HG02588 (cell line): ENCODE measurements around the gene AFAP1.

ENCODE experiments used
- ATAC-seq: cut with Tn5 transposase; IDR thresholded peaks from one replicate; pipeline ENCODE4 v1.9.1; 2021; ENCODE audit warnings: mild to moderate bottlenecking, moderate library complexity; ENCODE audit not compliant: unreplicated experiment

AFAP1 gene

DNA sequence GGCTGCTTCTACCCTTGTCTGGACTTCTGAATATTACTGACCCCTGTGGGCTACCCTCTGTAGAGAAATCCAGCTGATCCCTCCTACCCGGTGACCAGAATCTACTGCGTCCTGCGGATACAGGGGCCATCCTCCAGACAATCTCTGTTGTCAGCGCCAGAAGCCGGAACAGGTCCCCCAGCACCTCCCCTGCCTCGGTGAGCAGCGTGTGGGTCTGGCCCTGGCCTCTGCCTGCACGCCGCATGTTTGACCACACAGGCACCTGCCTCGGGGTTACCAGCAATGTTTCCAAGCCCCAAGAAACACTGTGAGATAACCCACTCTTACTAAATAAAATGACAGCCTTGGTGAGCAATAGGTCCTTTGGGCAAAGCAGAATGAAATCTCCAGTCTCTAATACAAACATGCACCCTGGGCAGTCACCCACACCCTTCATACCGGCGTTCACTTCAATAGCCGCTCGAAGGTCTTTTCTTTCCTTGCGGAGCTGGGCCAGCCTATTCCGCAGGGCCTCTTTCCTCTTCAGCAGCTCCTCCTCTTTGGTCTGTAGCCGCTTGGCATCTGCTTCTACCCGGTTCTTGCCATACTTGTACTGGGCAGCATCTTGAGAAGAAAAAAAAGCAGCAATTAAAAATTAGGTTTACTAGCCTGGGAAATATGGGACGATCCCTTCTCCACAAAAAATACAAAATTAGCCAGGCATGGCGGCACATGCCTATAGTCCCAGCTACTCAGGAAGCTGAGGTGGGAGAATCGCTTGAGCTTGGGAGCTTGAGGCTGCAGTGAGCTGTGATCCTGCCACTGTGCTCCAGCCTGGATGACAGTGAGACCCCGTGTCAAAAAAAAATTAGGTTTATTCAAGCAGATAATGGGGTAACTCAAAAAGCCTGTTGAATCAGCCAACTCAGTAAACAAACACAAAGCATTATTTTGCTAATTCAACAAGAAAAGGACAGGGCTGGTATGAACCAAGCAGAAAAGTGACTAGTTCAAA, 165.1 kb downstream of the AFAP1 start:
- ATAC-seq = no peak

DNA sequence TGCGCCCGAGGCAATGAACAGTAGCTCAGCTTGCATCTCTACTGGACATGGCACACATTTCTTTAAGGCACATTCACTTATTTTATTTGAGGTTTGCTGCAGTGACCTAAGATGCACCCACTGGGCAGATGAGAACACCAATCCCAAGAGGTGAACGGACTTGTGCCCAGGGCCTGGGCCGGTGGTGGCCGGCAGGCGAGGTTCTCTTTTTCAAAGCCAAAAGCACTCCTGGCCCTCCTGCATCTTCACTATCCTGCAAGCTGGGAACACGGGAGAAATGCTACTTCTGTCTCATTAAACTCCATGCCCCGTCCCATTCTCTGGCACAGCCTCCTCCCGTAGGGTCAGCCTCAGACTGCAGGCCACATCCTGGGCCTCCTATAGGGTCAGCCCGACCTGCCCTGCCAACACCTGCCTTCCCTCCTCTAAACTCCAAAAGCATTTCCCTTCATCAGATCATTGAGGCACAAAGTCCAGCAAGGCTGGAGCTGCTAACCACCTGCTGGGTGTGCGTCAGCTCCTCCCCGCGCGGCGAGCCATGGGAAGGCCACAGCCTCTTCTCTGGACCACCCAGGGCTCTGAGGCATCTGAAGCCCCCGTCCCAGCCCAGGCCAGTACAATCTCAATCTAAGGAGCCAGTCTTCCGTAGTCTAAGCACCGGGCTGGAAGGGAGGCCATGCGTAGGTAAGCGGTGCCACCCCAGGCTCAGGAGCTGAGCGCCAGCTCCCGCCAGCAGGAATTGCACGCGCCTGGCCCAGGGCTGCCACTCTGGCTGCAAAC, 166.1 kb downstream of the AFAP1 start:
- no peak for ATAC-seq

DNA sequence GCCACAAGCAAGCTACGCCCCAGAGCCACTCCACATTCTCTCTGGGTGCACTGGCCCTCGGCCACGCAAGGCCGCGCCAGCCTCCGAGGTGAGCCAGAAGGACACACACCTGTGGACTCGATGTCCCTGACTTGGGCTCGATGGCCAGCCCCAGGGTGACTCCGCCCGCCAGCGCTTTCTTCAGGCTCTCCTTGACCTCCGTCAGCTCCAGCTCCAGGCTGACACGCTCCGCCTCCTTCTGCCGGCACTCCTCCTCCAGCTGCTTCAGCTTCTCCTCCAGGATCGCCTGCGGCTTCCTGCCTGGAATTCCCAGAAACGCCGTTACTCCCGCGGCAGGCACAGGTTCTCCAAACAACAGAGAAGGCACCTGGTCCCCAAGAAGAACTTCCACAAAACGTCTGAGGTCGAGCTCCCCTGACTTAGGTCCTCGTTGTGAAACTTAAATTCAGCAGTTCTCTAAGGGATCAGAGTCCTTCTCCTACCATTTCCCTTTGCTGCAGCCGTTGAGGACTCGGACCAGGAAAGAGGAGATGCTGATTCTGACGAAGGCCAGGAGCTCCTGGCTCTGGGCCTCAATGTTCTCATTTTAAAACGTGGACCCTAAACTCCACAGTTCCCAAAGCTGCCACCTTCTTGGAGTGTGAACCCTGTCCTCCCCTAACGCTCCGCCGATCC, 166.8 kb downstream of the AFAP1 start:
- ATAC-seq = no peak

DNA sequence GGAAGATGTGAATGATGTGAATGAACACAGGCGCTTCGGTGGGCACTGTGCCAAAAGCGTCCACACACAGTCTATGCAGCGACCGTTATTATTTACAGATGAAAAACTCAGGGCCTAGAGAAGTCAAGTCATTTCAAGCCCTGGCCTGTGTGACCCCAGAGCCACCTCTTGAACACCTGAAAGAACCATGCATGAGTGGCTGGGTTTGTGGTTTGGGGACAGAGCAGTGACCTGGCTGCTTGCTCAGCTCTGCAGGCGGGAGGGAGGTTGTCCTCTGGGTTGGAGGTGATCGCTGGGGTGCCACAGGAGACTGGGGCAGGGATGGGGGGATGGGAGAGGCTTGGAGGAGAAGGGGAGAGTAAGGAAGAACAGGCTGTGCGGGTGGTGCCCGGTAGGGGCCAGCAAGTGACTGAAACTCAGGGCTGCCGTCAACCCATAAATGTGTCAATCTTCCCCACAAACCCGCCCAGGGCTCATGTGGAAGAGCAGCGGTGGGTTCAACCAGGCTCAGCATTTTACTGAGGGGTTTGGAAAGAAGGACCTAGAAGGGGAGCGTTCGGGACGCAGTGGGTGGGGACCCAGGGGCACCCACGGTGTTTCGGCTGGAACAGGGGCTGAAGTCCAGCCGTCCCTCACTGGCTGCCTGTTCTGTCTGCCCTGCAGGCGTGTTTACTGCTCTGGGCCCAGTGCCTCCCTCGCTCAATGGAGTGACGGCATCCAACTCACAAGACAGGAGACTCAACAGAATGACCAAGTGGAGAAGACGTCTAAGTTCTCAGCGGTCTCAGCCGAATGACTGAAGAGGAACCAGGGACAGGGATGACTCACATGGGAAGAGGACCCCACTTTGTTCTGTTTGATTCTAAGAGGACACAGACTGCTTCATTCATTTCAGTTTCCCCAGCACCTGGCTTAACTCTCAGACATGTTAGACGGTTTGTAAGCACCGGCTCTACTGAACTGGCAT, 167.8 kb downstream of the AFAP1 start:
- peak; percentile 89 for ATAC-seq

DNA sequence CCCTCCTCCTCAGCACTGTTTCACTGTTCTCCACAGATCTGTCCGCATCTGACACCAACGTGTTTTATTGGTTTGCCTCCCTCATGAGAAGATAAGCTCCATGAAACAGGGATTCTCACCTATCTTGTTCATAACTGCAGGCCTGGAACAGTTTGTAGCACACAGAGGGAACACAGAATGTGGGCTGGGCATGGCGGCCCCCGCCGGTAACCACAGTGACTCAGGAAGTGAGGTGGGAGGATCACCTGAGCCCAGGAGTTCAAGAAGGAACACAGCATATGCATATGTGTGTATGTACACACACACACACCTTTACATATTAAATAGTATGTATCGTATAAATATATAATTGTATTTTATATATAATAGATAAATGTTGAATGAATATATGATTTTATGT, 168.6 kb downstream of the AFAP1 start:
- ATAC-seq = no peak

DNA sequence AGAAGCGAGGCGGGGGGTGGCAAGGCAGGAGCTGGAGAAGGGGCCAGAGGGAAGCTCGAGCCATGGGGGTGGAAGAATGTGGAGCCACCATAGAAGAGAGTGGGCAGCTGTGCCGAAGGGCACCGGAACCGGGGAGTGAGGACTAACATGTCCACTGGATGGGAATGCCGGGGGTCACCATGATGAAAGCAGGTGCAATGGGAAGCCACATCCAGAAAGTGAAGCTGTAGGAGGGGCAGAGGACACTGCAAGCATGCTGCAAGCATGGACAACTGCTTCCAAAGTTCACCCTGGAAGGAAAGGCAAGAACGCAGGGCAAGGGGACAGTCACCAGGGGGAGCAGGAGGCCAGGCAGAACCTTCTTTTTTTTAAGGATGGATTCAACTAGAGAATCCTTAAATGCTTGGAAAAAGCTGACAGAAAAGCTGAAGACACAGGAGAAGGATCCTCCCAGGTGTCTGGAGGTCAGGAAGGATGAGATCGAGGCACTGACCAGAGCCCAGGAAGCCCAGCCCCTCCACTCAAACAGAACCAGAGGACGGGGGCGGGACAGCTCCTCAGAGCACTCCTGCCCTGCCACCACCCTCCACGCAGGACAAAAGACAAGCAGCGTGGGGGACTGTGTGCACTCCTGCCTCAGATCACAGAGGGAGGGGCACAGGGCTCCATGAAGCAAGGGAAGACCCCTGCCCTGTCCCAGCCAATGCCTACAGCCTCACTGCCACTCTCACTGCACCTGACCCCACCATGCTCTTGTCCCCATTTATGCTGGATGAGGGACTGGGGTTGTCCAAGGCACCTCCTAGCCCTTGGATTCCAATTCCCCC, 169.2 kb downstream of the AFAP1 start:
- no peak for ATAC-seq

DNA sequence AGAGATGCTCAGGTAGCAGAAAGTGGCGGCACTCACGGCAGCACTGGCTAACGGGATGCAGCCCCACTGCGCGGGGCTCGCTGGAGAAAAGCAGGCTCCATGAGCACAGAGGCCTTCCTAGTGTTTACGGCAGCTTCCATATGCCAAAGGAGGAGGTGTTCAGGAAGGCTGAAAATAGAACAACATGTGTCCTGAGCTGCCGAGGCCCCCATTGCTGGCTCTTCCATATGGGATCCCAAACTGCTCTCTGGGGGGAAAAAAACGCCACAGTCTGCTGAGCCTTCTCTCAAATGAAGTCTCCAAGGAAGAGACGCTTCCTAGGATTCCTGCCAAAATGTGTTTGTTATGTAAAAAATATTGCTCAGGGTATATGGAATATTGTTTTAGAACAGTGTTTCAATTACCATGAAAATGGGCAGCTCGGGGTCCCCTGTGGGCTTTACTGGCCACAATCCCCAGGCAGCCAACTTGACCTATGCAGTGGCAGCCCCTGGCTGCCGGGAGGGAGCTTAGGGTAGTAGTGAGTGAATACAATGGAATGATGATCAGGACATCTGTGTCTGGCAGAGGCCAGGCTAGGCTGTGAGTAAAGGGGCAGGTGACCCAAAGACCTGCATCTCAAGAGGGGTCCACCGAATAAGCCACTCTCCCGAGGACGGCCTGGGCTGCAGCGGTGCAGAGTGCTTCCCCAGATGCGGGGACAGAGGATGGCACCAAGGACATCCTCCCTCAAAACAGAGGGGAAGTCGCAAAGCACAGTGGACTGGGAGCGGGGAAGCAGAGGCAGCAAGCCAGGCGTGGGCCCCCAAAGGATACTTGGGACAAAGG, 170.1 kb downstream of the AFAP1 start:
- ATAC-seq = no peak

DNA sequence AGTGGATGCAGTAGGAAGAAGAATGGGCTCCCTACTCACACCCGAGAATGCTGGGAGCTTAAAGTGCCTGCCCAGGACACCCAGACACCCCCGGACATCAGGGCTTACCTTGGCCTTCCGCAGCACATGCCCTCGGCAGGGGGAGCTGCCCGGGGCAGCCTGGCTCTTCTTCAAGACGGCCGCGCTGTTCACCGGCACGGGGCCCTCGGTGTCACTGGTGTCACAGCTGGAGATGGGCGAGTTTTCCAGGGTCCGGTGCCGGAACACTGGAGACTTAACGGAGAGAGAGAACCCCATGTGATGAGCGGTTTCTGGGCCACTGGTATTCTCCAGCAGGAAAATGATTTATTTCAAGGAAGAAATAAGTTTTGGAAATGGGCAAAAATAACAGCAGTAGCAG, 170.9 kb downstream of the AFAP1 start:
- no peak for ATAC-seq

DNA sequence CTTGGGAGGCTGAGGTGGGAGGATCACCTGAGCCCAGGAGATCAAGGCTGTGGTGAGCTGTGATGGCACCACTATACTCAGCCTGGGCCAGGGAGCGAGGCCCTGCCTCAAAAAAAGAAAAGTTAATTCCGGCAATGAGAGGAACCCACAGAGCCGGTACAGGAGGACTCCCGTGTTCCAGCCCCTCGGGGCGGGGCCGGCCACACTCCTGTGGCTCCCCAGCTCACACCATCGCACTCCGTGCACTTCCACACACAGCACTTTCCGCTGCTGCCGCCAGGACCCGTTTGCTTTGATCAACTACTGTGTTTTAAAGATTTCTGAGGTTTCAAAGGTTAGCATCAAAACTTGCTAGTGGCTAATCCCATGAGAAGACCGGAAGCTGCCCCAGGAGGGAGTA, 171.7 kb downstream of the AFAP1 start:
- no peak for ATAC-seq

DNA sequence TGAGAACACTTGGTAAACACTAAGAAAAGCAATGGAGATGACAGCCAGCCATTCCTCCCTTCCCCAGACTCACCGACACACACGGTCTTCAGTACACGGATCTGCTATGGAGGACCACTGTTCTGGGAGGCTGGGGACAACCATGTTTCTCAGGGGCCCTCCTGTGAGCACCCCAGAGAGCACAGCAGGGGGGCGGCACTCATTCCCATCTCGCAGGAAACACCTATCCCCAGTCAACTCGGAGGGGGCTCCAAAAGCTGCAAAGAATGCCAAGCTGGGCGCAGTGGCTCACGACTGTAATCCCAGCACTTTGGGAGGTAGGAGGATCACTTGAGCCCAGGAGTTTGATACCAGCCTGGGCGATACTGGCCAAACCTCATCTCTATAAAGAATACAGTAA, 172.1 kb downstream of the AFAP1 start:
- no peak for ATAC-seq

DNA sequence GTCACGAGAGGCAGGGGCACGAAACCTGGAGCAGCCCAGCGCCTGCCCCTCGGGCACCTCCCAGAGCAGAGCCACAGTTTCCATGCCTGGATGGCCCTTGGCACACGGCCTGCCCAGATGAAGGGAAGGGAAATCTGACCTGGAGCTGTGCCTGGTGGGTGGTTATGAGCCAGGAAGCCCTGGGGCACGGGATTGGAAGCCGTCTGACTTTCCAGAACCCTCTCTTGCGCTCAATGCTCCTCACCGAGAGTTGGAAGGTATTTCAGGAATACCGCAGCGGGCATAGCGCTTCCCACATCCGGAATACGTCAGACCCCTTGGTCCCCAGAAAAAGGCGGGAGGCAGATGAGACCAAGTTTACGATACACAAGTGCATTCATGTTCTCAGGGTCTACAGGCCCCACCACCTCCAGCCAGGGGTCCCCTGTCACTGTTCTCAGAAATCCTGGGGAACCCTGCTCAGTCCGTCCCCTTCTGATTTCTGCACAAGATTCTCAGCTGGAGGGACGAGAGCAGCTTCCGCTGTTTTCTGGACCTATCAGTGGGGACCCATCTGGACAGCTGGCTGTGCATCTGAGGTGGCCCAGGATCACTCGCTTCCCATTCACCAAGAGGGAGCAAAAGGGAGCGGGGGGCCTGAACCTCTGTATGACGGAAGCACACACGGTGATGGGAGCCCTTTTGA, 172.9 kb downstream of the AFAP1 start:
- no peak for ATAC-seq

DNA sequence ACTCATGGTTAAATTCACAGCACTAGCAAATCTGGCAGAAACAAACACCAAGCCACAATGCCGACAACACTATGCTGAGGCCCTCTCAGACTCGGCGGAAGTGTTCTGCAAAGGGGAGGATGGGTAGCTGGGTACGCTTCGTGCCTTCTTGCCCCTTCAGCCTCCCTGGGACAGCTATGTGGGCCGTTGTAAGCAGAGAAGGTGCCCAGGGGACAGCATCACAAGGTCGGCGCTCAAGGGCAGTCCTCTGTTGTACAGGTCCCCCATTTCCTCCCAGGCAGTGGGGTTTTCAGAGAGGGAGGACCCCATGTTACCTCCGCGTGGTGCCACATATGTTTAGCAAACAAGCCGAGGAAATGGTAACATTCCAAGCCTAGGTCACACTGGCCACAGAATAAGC, 173.6 kb downstream of the AFAP1 start:
- ATAC-seq = no peak

DNA sequence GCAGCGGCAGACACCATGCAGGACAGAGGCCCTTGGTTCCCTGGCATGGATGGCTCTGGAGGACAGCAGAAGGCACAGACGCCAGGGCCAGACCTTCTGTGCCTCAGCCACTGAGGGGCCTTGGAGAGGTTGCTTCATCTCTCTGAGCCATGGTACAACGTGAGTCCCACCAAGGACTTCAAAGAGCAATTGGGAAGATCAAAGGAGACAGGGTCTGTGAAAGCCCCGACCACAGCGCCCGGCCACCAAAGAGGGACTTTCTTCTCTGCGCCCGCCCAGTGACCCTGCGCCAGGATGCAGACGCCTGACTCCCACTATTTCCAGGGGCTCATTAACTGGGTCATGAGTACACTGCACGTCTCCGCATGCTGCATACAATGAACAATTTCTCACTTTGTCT, 174.0 kb downstream of the AFAP1 start:
- ATAC-seq = no peak

DNA sequence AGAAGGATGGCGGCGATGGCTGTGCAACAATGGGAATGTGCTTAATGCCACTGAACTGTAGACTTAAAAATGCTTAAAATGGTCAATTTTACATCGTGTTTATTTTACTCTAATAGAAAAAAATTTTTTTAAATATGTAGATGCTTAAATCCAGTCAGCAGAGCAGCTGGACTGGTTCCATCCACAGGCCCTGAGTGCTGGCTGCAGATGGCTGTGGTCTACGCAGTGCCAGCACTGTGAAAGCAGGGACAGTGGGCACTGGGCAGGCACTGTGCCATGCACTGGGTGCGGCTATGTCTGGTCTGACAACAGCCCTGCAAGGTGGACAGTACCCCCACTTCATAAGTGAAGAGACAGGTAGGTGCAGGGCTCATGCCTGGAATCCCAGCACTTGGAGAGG, 175.2 kb downstream of the AFAP1 start:
- ATAC-seq = no peak

DNA sequence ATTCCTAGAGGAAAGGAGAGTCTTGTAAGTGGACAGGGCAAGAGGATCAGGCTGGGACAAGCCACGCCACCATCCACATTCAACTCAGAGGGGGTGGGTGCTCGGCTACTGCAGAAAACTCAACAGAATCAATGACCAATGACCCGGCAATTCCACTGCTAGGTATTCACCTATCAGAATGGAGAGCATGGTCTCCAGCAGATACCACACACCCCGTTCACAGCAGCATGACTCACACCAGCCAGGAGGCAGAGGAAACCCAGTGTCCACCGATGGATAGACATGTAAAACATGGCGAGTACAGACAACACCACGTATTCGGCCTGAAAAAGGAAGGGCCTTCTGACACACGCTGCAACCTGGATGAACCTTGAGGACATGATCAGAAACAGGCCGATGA, 175.9 kb downstream of the AFAP1 start:
- ATAC-seq = no peak

DNA sequence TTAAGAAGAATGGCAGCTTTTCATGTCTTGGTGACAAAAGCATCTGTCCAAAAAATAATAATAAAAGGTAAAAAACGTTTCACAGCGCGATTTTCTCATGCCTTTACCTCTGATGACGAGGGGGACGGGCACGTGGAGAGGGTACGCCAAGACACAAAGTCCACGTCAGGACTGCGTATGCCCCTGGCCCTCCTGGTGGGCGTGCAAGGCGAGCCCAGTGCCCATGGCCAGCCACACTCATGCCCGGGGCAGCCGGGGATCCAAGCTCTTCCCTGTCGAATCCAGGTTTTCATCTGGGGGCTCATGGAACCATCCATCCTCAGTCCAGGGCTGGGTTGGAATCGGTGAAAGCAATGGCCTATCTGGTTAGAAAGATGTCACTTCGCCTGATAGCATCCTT, 176.6 kb downstream of the AFAP1 start:
- no peak for ATAC-seq

DNA sequence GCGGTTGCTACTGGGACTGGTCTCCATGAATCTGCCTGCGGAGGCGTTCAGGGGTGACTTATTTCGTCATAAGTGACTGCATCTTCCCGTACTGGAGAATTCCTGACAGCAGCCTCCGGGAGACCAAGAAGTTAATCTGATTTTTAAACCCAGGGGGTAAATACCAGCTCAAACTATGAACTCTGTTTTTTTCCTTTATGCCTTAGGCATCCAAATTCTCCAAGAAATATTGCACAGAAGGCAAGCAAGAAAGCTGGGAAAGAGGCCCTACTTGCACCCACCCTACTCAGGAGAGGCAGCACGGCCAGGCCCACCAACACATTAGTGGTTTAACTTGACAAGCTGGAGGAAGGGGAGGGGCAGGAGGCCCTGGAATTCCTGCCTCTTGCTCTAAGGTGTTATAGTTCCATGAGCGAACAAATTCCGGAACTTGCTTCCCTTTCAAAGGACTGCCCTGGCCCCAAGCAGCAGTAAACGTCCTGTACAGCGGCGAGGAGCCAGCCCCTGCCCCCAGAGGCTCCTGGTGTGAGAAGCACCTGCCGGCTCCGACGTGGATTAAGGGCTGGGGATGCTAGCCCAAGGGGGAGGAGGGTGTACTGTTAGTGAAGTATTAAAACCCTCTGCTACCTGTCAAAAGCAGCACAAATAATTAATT, 177.2 kb downstream of the AFAP1 start:
- no peak for ATAC-seq
